DOHH2 (cell line): Measurements from ENCODE around the gene GALNT18.

Source experiments
- H3F3A ChIP-seq: fragments of 200-600 bp; sonication (generic), shearing (Covaris generic); 2 replicates; pipeline ENCODE4 v1.6.0; 2016; ENCODE audit warnings: antibody characterized with exemption, mild to moderate bottlenecking; ENCODE audit not compliant: control insufficient read depth, insufficient read depth
- H3K27ac ChIP-seq: fragments of 200-600 bp; sonication (generic); 2 replicates; pipeline ENCODE4 v1.5.1; 2014; ENCODE audit warnings: low read depth, mild to moderate bottlenecking, low read length, moderate library complexity
- H3K27me3 ChIP-seq: fragments of 200-600 bp; sonication (generic); 2 replicates; pipeline ENCODE4 v1.6.1; 2014; ENCODE audit warnings: mild to moderate bottlenecking, low read length, mixed read lengths; ENCODE audit not compliant: control insufficient read depth
- H3K36me3 ChIP-seq: fragments of 200-600 bp; sonication (generic); 2 replicates; pipeline ENCODE4 v1.6.1; 2014; ENCODE audit warnings: mild to moderate bottlenecking, low read length, moderate library complexity, mixed read lengths; ENCODE audit not compliant: control insufficient read depth
- H3K4me1 ChIP-seq: fragments of 200-600 bp; sonication (generic); 2 replicates; pipeline ENCODE4 v1.6.1; 2014; ENCODE audit warnings: mild to moderate bottlenecking, low read length, mixed read lengths; ENCODE audit not compliant: control insufficient read depth
- H3K4me2 ChIP-seq: fragments of 200-600 bp; sonication (generic); 2 replicates; pipeline ENCODE4 v1.6.0; 2014; ENCODE audit warnings: mild to moderate bottlenecking, low read length, moderate library complexity
- H3K4me3 ChIP-seq: fragments of 200-600 bp; sonication (generic); 2 replicates; pipeline ENCODE4 v1.5.1; 2014; ENCODE audit warnings: mild to moderate bottlenecking, low read length, mixed read lengths
- H3K79me2 ChIP-seq: fragments of 200-600 bp; sonication (generic); 2 replicates; pipeline ENCODE4 v1.6.1; 2014; ENCODE audit warnings: mild to moderate bottlenecking, low read length, mixed read lengths; ENCODE audit not compliant: control insufficient read depth
- H3K9me2 ChIP-seq: fragments of 200-600 bp; sonication (generic); replicated peaks from 2 replicates; pipeline ENCODE4 v1.6.1; 2014; ENCODE audit warnings: mild to moderate bottlenecking, low read length, mixed read lengths; ENCODE audit not compliant: control insufficient read depth
- H3K9me3 ChIP-seq: fragments of 200-600 bp; sonication (generic); 2 replicates; pipeline ENCODE4 v1.6.1; 2014; ENCODE audit warnings: antibody characterized with exemption, low read length, mixed read lengths; ENCODE audit not compliant: control insufficient read depth, insufficient read depth
- H4K20me1 ChIP-seq: fragments of 200-600 bp; sonication (generic); 2 replicates; pipeline ENCODE4 v1.6.0; 2014; ENCODE audit warnings: low read depth, mild to moderate bottlenecking, antibody characterized with exemption, low read length, moderate library complexity; ENCODE audit not compliant: control insufficient read depth, insufficient read depth
- CTCF ChIP-seq: fragments of 200-600 bp; sonication (generic); IDR thresholded peaks from one replicate; pipeline ENCODE4 v1.5.1; 2014; ENCODE audit warnings: antibody characterized with exemption, mild to moderate bottlenecking, low read depth, low read length; ENCODE audit not compliant: poor library complexity, severe bottlenecking
- EZH2phosphoT487 ChIP-seq: fragments of 200-600 bp; sonication (generic); IDR thresholded peaks from 2 replicates; pipeline ENCODE4 v1.6.1; 2017; ENCODE audit warnings: borderline replicate concordance, mild to moderate bottlenecking, antibody characterized with exemption, low read length, moderate library complexity, mixed read lengths

GALNT18 gene

DNA sequence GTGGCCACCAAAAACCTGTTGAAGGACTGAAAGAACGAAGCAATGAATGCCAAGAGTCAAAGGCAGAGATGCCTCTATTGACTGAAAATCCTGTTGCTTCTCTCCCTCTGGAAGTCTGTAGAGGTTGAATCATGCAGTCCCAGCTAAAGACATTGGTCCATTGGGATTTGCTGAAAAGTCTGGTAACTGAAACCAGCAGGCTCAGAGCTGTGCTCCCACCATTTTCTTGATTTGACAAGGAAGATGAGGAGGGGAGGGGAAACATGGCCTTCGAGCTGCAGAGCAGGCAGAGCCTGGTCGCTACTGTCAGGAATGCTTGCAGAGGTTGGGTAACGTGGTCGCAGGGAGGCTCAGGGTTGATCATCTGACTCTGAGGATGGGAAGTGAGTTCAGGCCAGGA, 196.0 kb downstream of the GALNT18 start:
- Histone ChIP-seq H4K20me1 (no peaks in the 10 kb centered on the region), H3K4me2 (no peak overlapping the region), H3K9me3 (no peaks in the 10 kb centered on the region), H3K79me2 (no peaks in the 10 kb centered on the region), H3K4me1 (no peaks in the 10 kb centered on the region), H3K4me3 (no peak overlapping the region), H3K36me3 (no peaks in the 10 kb centered on the region), H3K9me2 (no peaks in the 10 kb centered on the region), H3K27ac (no peak overlapping the region), H3K27me3 (0 out of 2 replicates have a peak, but pooled peaks cover 2% of the 10 kb centered on the region), H3F3A (no peaks in the 10 kb centered on the region)
- TF ChIP-seq CTCF (no peak), EZH2phosphoT487 (no peak)

GRCh38 chr11:11424688-11425087, 197.1 kb downstream of the GALNT18 start:
- no peaks in the 10 kb centered on the region for H3K9me2 ChIP-seq
- H4K20me1 ChIP-seq, result no peaks in the 10 kb centered on the region
- H3F3A ChIP-seq, result no peaks in the 10 kb centered on the region
- TF ChIP-seq CTCF, result no peak
- TF ChIP-seq EZH2phosphoT487, result no peak
- no peaks in the 10 kb centered on the region for H3K27me3 ChIP-seq
- H3K4me2 ChIP-seq, result no peak overlapping the region
- H3K9me3 ChIP-seq, result no peaks in the 10 kb centered on the region
- H3K36me3 ChIP-seq, result no peaks in the 10 kb centered on the region
- no peak overlapping the region for H3K4me3 ChIP-seq
- no peak overlapping the region for H3K27ac ChIP-seq
- H3K4me1 ChIP-seq, result no peaks in the 10 kb centered on the region
- no peaks in the 10 kb centered on the region for H3K79me2 ChIP-seq

DNA sequence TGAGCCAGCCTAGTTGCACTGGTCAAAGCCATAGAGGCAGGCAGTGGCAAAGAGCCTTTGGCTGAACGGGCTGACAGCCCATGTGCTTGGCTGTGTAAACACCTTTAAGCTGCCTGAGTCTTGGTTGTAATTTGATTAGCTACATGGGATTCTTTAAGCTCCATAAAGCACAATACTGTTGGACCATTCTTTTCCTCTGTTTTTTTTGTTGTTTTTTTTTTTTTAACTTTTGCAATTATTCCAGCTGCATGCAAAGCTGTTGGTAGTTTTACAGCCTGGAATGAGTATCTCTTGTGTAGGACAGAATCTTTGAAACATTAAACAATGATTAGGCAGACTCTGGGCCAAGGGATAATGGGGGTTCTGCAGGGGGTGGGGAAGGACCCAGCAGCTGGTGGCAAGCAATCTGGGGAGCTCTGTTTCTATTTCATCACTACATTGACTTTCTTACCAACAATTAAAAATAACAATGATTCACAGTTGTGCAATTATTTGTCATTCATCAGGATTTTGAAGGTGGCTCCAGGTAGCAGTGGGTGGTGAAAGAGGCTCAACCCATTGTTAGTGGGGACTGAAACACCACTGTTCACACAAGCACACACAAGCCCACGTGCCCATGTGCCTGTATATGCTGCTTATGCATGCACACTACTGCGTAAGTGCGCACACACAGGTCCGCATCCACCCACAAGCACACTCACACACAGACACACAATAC, 199.2 kb downstream of the GALNT18 start:
- TF ChIP-seq EZH2phosphoT487, result no peak
- TF ChIP-seq CTCF, result no peak
- H3K4me3 ChIP-seq, result no peak overlapping the region
- peaks cover under 1% of the 10 kb centered on the region for H3K27me3 ChIP-seq
- no peaks in the 10 kb centered on the region for H3K4me1 ChIP-seq
- no peaks in the 10 kb centered on the region for H3K36me3 ChIP-seq
- no peaks in the 10 kb centered on the region for H3F3A ChIP-seq
- no peak overlapping the region for H3K27ac ChIP-seq
- no peaks in the 10 kb centered on the region for H3K79me2 ChIP-seq
- H4K20me1 ChIP-seq, result no peaks in the 10 kb centered on the region
- H3K4me2 ChIP-seq, result no peak overlapping the region
- no peaks in the 10 kb centered on the region for H3K9me3 ChIP-seq
- H3K9me2 ChIP-seq, result no peaks in the 10 kb centered on the region
